NCI-H774 (cell line): ENCODE measurements around the gene MSANTD1.

Source experiments
- DNase-seq: peaks from one replicate; lab custom pipeline; 2025; lab: John Stamatoyannopoulos, UW

The MSANTD1 gene

GRCh38 chr4:3248178-3248480, 830 bp upstream of the MSANTD1 start:
- DNase-seq = no peak

DNA sequence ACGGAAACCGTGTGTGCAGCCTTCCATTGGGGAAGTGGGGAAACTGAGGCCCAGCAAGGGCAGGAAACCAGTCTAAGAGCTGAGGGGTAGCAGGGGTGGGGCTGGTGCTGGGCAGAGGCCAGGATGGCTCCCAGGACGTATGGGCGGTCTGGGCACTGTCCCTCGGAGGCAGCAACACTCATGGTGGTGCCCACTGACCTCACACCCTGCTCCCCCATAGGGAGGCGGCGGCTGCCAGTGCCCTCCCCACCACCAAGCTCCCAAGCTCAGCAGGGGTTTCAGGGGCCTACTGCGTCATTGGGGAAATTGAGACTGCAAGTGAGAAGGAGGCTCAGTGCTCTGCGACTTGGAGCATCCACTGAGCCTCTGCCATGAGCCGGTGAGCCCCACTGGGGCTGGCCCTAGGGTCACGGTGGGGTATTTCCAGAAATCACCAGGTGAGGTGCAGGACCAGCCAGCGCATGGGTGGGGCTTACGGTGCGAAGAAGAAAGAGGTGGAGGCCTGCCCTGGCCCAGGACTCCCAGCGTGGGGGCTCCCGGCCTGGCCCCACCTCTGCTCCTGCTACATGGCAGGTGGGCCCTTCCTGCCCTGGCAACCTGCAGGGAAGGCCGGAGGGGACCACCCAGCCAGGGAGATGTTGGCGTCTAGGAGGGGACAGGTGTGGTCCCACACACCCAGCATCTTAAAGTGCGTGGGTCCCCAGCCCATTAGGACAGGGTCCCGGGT, 915 bp downstream of the MSANTD1 start:
- DNase-seq = no peak

DNA sequence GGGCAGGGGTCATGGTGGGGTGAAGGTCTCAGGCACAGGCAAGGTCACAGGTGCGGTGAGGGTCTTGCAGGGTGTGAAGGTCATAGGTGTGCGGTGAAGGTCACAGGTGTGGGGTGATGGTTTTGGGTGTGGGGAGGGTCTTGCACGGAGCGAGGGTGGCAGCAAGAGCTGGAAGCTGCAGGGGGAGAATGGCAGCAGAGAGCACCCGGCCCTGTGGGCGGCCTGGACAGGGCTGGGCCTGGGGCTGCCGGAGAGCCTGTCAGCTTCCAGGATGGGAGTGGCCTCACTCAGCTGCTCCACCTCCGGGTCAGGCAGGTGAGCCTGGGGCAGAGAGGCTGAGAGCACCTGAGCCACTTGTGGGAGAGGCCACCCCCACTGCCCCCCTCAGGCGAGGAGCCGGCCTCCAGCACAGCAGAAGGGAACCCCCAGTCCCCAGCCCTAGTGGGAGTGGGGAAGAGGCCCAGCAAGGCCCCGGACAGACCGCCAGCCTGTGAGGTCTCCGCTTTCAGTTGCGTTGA, 1.5 kb downstream of the MSANTD1 start:
- no peak for DNase-seq

DNA sequence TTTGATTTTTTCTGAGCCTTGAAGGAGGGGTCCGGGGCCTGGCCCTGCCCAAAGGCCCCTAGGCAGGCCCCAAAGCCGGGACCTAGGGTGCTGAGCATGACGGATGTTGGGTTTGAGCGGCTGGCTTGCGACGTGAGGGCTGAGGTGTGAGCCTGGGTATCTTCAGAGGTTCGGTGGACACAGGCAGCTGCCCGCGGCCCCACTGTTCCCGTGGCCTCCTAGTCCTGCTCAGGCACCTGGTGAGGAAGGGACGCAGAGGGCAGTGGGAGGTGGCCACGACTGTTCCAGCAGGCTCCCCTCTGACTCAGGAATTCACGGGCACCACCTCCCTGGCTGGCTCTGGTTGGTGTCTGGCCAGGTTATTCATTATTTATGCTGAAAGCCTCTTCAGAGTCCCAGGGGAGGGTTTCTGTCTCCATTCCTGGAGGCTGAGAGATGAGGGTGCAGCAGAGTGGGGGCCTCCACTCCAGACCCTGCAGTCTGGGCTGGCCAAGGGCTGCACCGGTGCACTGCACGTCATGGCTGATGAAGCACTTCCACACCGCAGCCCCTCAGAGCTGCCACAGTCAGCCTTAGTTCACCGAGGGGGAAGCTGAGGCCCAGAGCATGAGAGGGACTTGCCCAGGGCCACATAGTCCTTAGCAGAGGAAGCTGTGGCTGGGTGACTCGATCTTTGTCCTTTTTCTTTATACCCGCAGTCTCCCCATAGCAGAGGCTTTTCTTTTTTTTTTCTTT, 2.2 kb downstream of the MSANTD1 start:
- no peak for DNase-seq

DNA sequence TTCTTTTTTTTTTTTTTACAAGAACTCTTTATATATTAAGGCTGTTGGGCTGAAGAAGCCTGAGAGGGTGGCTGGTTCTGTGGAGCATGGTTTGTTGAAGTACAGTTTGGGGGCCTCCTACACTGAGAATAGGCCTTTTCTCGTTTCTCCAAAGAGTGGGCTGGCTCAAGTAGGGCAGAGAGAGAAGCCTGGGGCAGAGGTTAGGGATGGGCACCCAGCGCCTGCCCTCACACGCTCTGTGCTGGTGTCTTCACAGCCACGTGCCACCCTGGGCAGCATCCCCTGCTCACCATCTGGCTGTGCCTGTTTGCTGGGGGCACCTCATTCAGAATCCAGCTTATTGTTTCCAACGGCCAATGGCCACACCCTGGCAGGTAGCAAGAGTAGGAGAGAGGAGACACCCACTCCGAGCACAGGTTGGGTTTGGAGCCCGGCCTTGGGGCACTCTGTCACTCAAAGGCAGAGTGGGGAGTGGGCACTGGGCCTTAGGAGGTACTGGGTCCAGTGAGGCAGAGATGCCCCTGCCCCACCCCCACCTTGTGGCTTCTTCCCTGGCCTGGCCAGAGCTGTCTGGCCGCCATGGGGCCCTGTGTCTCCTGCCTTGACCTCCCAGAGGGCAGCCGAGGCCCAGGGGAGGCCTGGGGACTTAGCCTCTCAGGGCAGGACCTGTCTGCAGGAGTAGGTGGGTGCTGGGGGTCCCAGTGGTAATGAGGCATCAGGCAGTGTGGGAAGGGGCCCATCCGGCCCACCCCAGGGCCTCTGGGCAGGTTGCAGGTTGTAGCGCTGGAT, 2.9 kb downstream of the MSANTD1 start:
- DNase-seq = no peak

GRCh38 chr4:3252480-3252828, 3.5 kb downstream of the MSANTD1 start:
- no peak for DNase-seq

DNA sequence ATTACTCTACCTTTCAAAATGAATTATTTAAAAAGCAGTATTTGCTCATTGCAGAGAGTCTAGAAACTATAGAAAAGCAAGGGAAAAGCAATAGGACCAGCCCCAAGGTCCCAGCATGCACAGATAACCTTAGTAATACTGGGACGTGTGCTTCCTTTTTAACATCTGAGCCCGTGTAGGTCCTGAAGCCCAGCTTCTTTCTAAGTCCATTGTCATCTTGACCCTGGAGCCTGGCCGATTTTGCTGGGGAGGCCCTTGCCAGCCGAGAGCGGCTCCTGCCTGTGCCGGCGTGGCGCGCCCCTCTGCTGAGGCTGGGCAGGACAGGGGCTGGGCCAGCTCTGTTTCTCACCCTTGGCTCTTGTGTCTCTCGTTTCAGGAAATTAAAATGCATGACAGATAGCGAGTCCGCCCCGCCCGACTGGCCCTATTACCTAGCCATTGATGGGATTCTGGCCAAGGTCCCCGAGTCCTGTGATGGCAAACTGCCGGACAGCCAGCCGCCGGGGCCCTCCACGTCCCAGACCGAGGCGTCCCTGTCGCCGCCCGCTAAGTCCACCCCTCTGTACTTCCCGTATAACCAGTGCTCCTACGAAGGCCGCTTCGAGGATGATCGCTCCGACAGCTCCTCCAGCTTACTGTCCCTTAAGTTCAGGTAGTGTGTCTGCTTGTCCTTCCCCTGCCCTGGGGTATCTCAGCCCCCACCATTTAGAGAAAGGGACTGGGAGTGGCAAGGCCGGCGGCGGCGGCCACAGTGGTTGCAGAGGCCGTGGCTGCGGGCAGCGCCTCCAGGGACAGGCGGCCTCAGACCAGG, 4.1 kb downstream of the MSANTD1 start:
- DNase-seq = no peak

GRCh38 chr4:3253808-3254207, 4.8 kb downstream of the MSANTD1 start:
- DNase-seq = no peak

DNA sequence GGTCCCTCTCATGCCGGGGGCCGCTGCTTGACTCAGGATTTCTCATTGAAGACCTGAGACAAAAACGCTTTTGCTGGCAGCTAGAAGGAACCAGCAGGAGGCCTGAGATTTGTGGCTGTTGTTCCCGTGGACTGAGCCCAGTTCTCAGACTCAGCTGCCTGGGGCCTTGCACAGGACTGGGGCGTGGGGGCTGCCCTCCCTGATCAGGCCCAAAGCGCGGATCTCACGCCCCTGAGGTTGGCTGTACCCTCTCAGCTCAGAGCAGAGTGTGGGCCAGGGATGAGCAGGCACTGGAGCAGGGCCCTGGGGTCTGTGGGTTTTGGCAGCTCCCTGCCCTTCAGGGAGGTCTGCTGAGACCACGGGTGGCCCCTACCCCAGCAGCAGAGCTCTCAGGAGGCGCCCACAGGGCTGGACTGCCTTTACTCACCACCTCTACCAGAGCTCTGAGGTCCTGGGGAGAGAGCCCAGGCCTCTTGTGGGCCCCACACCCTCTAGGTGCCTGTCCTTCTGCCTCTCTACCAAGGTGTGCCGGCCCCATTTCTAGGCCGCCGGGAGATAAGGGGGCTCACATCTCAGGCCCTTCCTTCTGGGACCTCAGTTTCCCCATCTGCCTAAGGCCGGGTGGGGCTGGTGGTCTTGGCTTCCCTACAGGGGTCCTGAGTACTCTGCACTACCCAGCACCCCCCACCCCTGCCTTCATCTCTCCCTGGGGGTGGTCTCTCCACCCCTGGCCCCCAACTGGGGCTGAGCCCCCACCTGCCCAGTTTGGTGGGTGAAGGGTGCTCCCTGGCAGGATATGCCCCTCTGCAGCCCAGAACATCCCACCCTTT, 5.6 kb downstream of the MSANTD1 start:
- DNase-seq = no peak

DNA sequence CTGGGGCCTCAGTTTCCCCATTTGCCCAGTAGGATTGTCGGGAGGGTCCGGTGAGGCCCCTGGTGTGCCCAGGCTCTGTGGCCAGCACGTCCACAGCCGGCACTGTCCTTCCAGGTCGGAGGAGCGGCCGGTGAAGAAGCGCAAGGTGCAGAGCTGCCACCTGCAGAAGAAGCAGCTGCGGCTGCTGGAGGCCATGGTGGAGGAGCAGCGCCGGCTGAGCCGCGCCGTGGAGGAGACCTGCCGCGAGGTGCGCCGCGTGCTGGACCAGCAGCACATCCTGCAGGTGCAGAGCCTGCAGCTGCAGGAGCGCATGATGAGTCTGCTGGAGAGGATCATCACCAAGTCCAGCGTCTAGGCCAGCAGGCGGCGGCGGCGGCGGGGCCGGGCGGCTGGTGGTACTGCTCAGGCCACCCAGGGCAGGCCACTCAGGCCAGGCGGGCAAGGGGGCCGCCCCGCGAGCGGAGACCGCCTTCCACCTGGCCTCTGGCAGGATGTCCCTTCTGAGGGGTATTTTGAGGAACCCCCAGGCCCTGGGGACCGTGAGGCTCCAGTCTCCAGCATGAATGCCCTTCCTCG, 6.7 kb downstream of the MSANTD1 start:
- no peak for DNase-seq

- no peak for DNase-seq
Measured at GRCh38 chr4:3256230-3257102, 7.5 kb downstream of the MSANTD1 start.

DNA sequence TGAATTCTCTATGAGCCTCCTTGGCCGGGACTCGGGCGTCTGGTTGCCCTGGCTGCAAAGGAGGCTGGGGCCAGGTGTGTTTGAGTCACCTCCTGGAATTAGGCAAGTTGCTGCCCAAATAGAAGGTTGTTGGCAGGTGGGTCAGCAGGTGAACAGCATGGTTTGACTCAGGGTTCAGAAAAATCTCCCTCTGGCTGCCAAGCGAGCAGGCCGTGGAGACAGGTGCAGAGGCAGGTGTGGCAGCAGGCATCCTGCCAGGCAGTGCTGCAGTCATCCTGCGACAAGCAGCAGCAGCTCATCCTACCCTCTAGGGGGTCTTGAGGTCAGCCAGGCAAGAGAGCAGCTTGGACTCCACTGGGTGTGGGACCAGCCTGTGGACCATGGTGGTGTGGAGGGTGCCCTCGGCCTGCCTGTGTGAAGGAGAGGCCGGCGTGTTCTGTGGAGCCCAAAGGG, 8.2 kb downstream of the MSANTD1 start:
- DNase-seq = peak; percentile 80

DNA sequence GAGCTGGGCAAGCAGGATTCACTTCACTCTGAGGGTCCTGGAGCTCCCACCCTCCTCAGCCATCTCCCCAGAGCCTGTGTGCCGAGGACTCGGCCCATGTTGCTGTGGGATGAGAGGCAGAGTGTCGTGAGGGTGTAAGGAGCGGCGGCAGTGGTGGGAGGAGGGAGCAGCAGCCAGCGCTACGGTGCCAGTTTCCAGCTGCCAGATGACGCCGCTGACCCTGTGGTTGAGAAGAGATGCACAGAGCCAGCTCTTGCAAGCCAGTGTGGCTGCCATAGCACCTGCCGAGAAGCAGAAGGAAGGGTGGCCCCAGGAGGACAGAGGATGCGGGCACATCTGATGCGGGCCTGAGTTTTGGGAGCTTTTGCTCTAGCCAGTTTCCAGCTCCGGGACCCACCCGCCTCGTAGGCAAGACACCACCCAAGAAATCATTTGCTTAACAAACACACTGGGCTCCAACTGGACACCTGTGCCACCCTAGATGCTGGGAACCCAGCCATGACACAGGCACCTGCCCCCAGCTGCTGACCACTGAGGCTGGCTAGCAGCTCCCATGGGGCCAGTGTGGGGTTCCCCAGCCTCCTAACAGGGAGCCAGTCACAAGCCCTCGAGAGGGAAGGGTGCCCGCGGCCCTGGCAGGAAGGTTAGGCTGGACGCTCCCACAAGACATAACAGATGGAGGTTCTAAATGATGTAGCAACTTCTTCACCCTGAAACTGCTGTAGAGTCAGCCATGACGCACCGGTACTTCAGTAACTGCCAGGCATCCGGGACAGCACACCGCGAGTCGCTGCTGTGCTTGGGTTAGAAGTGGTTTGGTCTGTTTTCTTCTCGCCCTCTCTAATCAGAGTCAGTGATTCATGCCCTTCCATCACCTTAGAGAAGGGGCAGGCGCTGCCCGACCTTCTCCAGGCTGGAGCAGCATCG, 8.9 kb downstream of the MSANTD1 start:
- DNase-seq = no peak

DNA sequence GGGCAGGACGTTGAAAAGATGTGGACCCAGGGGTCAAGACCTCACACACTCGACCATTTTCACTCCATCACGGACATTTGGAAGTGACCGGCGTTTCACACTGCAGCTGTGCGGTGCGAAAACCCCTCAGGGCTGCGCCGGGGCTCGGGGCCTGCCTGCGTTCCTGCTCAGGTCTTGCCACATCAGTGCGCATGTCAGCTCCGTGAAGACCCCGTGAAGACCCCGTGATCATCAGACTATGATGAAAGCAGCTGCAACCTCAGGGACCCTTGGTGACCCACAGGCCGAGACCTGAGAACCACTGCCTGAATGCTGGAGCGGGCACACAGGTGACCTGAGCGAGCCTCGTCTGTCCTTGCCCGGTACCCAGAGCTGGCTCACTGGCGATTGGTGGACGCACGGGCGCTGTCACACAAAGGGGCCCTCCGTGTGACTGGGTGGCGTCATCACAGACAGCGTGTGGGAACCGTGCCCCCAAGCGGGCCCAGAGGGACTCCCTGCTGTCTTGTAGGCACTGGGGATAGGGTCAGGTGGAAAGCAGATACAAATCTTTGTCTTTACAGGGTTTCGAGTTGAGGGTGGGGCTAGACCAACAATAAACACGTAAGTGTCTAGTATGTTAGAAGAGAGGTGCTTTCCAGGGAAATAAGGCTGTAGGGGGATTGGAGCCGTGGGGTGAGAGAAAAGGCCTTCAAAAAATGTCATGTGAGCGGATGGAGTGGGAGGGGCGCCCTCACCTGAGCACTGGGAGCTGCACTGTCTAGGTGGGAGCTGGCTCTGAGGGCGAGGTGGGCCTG, 12.7 kb downstream of the MSANTD1 start:
- DNase-seq = no peak

GRCh38 chr4:3262208-3263052, 13.5 kb downstream of the MSANTD1 start:
- DNase-seq = no peak

GRCh38 chr4:3263053-3263875, 14.3 kb downstream of the MSANTD1 start:
- DNase-seq = no peak
